ENCODE results near the gene EXOC6B.

The EXOC6B gene

DNA sequence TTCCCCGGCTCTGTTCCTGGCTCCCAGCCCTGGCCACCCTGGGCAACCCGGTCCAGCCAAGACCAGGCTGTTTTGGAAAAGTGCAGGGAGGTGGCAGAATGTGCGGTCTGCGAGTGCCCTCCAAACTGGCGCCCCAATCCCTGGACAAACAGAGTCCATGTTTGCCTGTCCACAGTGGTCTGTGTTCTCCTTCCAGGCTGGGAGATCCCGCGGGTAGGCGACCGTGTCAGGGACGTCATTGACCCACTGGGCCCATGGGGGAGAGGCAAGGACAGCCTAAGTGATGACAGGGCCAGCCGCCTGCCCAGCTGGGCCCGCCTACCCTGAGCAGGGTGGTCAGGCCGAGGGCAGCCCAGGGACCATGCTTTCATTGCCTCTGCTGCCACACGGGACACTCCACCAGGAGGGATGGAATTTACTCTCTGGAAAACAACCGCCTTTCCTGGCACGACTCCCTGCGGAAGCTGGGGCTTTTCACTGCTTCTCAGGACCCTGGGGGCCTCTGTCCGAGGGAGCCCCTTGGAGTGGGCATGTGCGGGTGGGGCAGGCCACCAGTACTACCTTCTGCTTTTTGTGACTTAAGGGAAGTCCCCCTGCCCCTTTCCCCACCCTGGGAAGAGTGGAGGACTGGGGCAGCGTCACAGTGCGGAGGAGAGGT is 698.3 kb downstream of the EXOC6B start:
- no peaks in the 10 kb centered on the region for H3K4me1 ChIP-seq (ENCODE audit: control insufficient read depth, insufficient read depth, low read length, poor library complexity, severe bottlenecking)
- H3K27ac ChIP-seq (ENCODE audit: low read depth, low read length, severe bottlenecking), result no peak overlapping the region
- no peaks in the 10 kb centered on the region for H3K9me3 ChIP-seq (ENCODE audit: control insufficient read depth, low read length)
- no peak overlapping the region for H3K4me3 ChIP-seq (ENCODE audit: extremely low read depth, insufficient read depth, low read length, poor library complexity, severe bottlenecking)
- H3K36me3 ChIP-seq (ENCODE audit: control insufficient read depth, insufficient read depth, low read length), result no peaks in the 10 kb centered on the region
- 88 to 92% methylated on average over 19 to 20 of the region's 21 CpGs for WGBS, 2 experiments (ENCODE audit: insufficient coverage in 2 of 2)

GRCh38 chr2:72126186-72127100 is 699.4 kb downstream of the EXOC6B start:
- no peaks in the 10 kb centered on the region for H3K9me3 ChIP-seq (ENCODE audit: control insufficient read depth, low read length)
- H3K36me3 ChIP-seq (ENCODE audit: control insufficient read depth, insufficient read depth, low read length), result no peaks in the 10 kb centered on the region
- H3K27ac ChIP-seq (ENCODE audit: low read depth, low read length, severe bottlenecking), result no peak overlapping the region
- no peaks in the 10 kb centered on the region for H3K4me1 ChIP-seq (ENCODE audit: control insufficient read depth, insufficient read depth, low read length, poor library complexity, severe bottlenecking)
- WGBS, 2 experiments (ENCODE audit: insufficient coverage in 2 of 2), result 92 to 93% methylated on average over 8 of the region's 10 CpGs
- H3K4me3 ChIP-seq (ENCODE audit: extremely low read depth, insufficient read depth, low read length, poor library complexity, severe bottlenecking), result no peak overlapping the region

Measured in mesodermal cell (in vitro differentiated cells).